K562 (cell line): ENCODE results near the gene GTF3C6. TPM values are rescaled to one million over a fixed set of nuclear protein-coding genes. Genes with fewer than 3 reads are reported as not detected.

Source experiments
- ATAC-seq: fragments of 200-7000 bp; cut with Tn5 transposase; 3 replicates; pipeline ENCODE4 v1.9.1; 2020; ENCODE audit warnings: moderate library complexity
- BruUV-seq: library from RNA; stranded (reverse); fragments of 400-500 nt; replicated peaks from 2 replicates; lab custom pipeline; 2021; lab: Mats Ljungman, UMichigan
- CTCF ChIA-PET: fragments of 300-600 bp; formaldehyde crosslinking; extraction: SDS; loops from one replicate; lab custom pipeline; 2021; ENCODE audit warnings: low intra/inter-chr PET ratio; lab: Yijun Ruan, JAX
- POLR2A ChIA-PET: fragments of 300-600, 350-650 bp; sonication (Branson Sonifier 250); formaldehyde crosslinking; extraction: SDS; loops from one replicate; lab custom pipeline; 2021; ENCODE audit warnings: antibody characterized with exemption, inconsistent platforms; lab: Yijun Ruan, JAX
- DNase-seq, 4 experiments: peaks; one replicate each; pipeline versions ENCODE4 v3.0.0 to v3.0.0-alpha.2; 2011 to 2018; ENCODE audit warnings: low spot score in 3 of 4, mixed read lengths in 3 of 4; ENCODE audit errors: extremely low read depth in 1 of 4
- FAIRE-seq: peaks from 2 replicates; lab custom pipeline; 2011; peaks lifted over from hg19 to GRCh38; lab: Jason Lieb, UNC
- H2AFZ ChIP-seq: 2 replicates; pipeline ENCODE4 v1.6.0; 2011; ENCODE audit warnings: low read depth, low read length, control low read depth, inconsistent platforms
- H3K27ac ChIP-seq: fragments of 200-600 bp; 3 replicates; pipeline ENCODE4 v1.8.0; 2011; ENCODE audit warnings: low read depth, mild to moderate bottlenecking, control low read depth, inconsistent platforms, low read length, moderate library complexity, mixed read lengths; ENCODE audit errors: extremely low read depth
- H3K27me3 ChIP-seq, 2 experiments: fragments of 300-600 bp in 1 of 2; 2 replicates in 1 of 2; 3 replicates in 1 of 2; pipeline versions ENCODE4 v1.6.0 to v1.8.0; 2011; ENCODE audit warnings: inconsistent platforms in 2 of 2, low read length in 2 of 2, mild to moderate bottlenecking in 1 of 2, mixed read lengths in 1 of 2, moderate library complexity in 1 of 2; ENCODE audit not compliant: control insufficient read depth in 2 of 2, insufficient read depth in 2 of 2
- H3K36me3 ChIP-seq: fragments of 300-600 bp; 3 replicates; pipeline ENCODE4 v1.8.0; 2011; ENCODE audit warnings: mild to moderate bottlenecking, low read length, inconsistent platforms; ENCODE audit not compliant: control insufficient read depth, insufficient read depth
- H3K4me1 ChIP-seq, 2 experiments: fragments of 200-600 bp in 1 of 2; replicated peaks in 1 of 2; 2 replicates in 1 of 2; 3 replicates in 1 of 2; pipeline versions ENCODE4 v1.5.1 to v1.8.0; 2011; ENCODE audit warnings: inconsistent platforms in 2 of 2, low read length in 2 of 2, mild to moderate bottlenecking in 1 of 2, mixed read lengths in 1 of 2, moderate library complexity in 1 of 2; ENCODE audit not compliant: control insufficient read depth in 2 of 2, insufficient read depth in 2 of 2
- H3K4me2 ChIP-seq: 2 replicates; pipeline ENCODE4 v1.6.1; 2011; ENCODE audit warnings: low read length, control low read depth, inconsistent platforms, mixed read lengths; ENCODE audit not compliant: insufficient read depth
- H3K4me3 ChIP-seq: fragments of 200-600 bp; sonication (generic), shearing (Covaris generic); 2 replicates; pipeline ENCODE4 v1.5.1; 2016; ENCODE audit warnings: control low read depth, inconsistent platforms
- H3K79me2 ChIP-seq: fragments of 200-600 bp; 3 replicates; pipeline ENCODE4 v1.8.0; 2011; ENCODE audit warnings: low read length, inconsistent platforms; ENCODE audit not compliant: control insufficient read depth, insufficient read depth
- H3K9ac ChIP-seq, 2 experiments: 2 replicates each; pipeline versions ENCODE4 v1.6.0 to v1.6.1; 2011; ENCODE audit warnings: low read depth in 2 of 2, low read length in 2 of 2, control low read depth in 1 of 2, inconsistent platforms in 1 of 2, mild to moderate bottlenecking in 1 of 2, mixed read lengths in 1 of 2; ENCODE audit not compliant: insufficient read depth in 1 of 2
- H3K9me1 ChIP-seq: one replicate; pipeline ENCODE4 v1.6.0; 2011; ENCODE audit warnings: inconsistent platforms, mild to moderate bottlenecking, low read length, moderate library complexity; ENCODE audit not compliant: control insufficient read depth, insufficient read depth
- H3K9me3 ChIP-seq: replicated peaks from 2 replicates; pipeline ENCODE4 v1.5.1; 2011; ENCODE audit warnings: low read depth, low read length, inconsistent platforms; ENCODE audit not compliant: control insufficient read depth, insufficient read depth
- H4K20me1 ChIP-seq: replicated peaks from 2 replicates; pipeline ENCODE4 v1.6.1; 2011; ENCODE audit warnings: low read length, inconsistent platforms, mixed read lengths; ENCODE audit not compliant: control insufficient read depth, insufficient read depth
- CEBPB ChIP-seq: fragments of 450-650 bp; IDR thresholded peaks from 2 replicates; pipeline ENCODE4 v1.6.1; 2016; ENCODE audit warnings: missing genetic modification characterization, missing compliant biosample characterization
- EZH2 ChIP-seq: IDR thresholded peaks from 2 replicates; pipeline ENCODE4 v1.6.1; 2012; ENCODE audit warnings: low read depth, mild to moderate bottlenecking, inconsistent platforms, low read length, borderline replicate concordance
- NFIC ChIP-seq: fragments of 450-650 bp; IDR thresholded peaks from 2 replicates; pipeline ENCODE4 v1.6.1; 2017; ENCODE audit warnings: mild to moderate bottlenecking, inconsistent platforms
- YBX1 ChIP-seq: fragments of 450-650 bp; IDR thresholded peaks from 2 replicates; pipeline ENCODE4 v1.7.1; 2016; ENCODE audit warnings: mild to moderate bottlenecking
- ZFP91 ChIP-seq: sonication (generic); formaldehyde crosslinking; IDR thresholded peaks from 2 replicates; pipeline ENCODE4 v1.8.0; 2022; ENCODE audit warnings: mild to moderate bottlenecking, missing genetic modification reagents
- ZNF3 ChIP-seq: fragments of 250-450 bp; sonication (Bioruptor Pico); IDR thresholded peaks from 2 replicates; pipeline ENCODE4 v1.5.0; 2021; ENCODE audit warnings: mild to moderate bottlenecking, moderate library complexity
- ZNF77 ChIP-seq: fragments of 250-450 bp; sonication (Bioruptor Pico); IDR thresholded peaks from 2 replicates; pipeline ENCODE4 v1.5.0; 2020
- ZNF79 ChIP-seq: fragments of 250-450 bp; sonication (Bioruptor Pico); IDR thresholded peaks from 2 replicates; pipeline ENCODE4 v1.4.0; 2020; ENCODE audit warnings: low read depth, mild to moderate bottlenecking, moderate library complexity
- WGBS: fragments of 100-300 bp; shearing (Covaris generic); methylation state at CpG from one replicate; pipeline ENCODE4 v1.1.6; 2016; ENCODE audit warnings: low coverage, mixed read lengths; ENCODE audit not compliant: insufficient coverage; ENCODE audit errors: missing lambda C conversion rate; 5-methylcytosine and 5-hydroxymethylcytosine counted together
- in situ Hi-C: fragments of 300-500 bp; cut with MboI; formaldehyde crosslinking; loops from 4 replicates; pipeline ENCODE4 v1.15.0; 2018; ENCODE audit warnings: inconsistent platforms, mixed read lengths
- intact Hi-C: fragments of 100-400 bp; cut with micrococcal nuclease; formaldehyde crosslinking; loops from 2 replicates; pipeline ENCODE4 v1.14.2; 2022
- polyA plus RNA-seq, 8 experiments: library from polyadenylated mRNA; depleted of rRNA in 4 of 8; stranded (reverse) in 5 of 8; unstranded in 3 of 8; fragments of >200 nt; fragmentation: Nextera tagmentation in 2 of 8; fragmentation: Illumina TruSeq in 1 of 8; extraction: Ambion mirVana in 2 of 8; extraction: Trizol in 1 of 8; gene quantifications; 2 replicates each; pipeline versions ENCODE4 v1.2.1 to v1.2.3, GENCODE V29; 2011 to 2014; ENCODE audit warnings: inconsistent platforms in 1 of 8, missing spikeins in 1 of 8
- total RNA-seq, 7 experiments: library from RNA; depleted of rRNA in 6 of 7; stranded (reverse); fragments of >200 nt in 6 of 7; fragmentation: Illumina TruSeq in 2 of 7; extraction: Trizol in 2 of 7; gene quantifications; 2 replicates each; pipeline versions ENCODE4 v1.2.1 to v1.2.3, GENCODE V29; 2011 to 2021; ENCODE audit warnings: low replicate concordance in 1 of 7
- TF ChIP-seq, protein P1 (sequence below): fragments of 200-600 bp; sonication (generic); IDR thresholded peaks from one replicate; pipeline ENCODE4 v1.6.1; 2012; ENCODE audit warnings: mild to moderate bottlenecking, low read depth, low read length, inconsistent platforms

Gene GTF3C6
- total and polyA plus RNA-seq, 9 of the 15 experiments (the other 6 are each of a cell fraction or from before 2014, with no cell fraction given), result 37.6 to 140 (median 111) TPM

GRCh38 chr6:111015389-111016124 lies 57.1 kb downstream of the GTF3C6 start:
- no peak overlapping the region for H3K9ac ChIP-seq
- ChIA-PET CTCF (interaction anchor here (0.7 kb wide), 1 partner anchor 492 kb away, joined by 3 read pairs; no protein-coding TSS in a partner anchor), POLR2A (interaction anchor here (0.6 to 0.7 kb wide), 3 partner anchors 21 to 863 kb away, joined by 3 read pairs; no protein-coding TSS in a partner anchor)
- no peaks in the 10 kb centered on the region for H3K9me3 ChIP-seq
- no peaks in the 10 kb centered on the region for H3K4me1 ChIP-seq
- BruUV-seq, result no TSS peak
- H3K79me2 ChIP-seq, result peaks cover 16% of the 10 kb centered on the region; the same call in 1 of the 3 replicates
- 98% methylated on average over 3 of the region's 3 CpGs for WGBS
- intact Hi-C loops, result loop anchor here (10.0 kb wide), 1 partner anchor 459 kb away; no protein-coding TSS in a partner anchor
- no peaks in the 10 kb centered on the region for H3K9me1 ChIP-seq
- H3K27me3 ChIP-seq, result no peaks in the 10 kb centered on the region
- no peak overlapping the region for H3K4me2 ChIP-seq
- no peak for ATAC-seq
- no peak for FAIRE-seq
- in situ Hi-C loops, result no loop called here
- peaks cover 80% of the 10 kb centered on the region for H3K36me3 ChIP-seq
- TF ChIP-seq ZNF77 (CRISPR knock-in tag), result no peak
- no peak for TF ChIP-seq YBX1
- TF ChIP-seq, protein P1, sequence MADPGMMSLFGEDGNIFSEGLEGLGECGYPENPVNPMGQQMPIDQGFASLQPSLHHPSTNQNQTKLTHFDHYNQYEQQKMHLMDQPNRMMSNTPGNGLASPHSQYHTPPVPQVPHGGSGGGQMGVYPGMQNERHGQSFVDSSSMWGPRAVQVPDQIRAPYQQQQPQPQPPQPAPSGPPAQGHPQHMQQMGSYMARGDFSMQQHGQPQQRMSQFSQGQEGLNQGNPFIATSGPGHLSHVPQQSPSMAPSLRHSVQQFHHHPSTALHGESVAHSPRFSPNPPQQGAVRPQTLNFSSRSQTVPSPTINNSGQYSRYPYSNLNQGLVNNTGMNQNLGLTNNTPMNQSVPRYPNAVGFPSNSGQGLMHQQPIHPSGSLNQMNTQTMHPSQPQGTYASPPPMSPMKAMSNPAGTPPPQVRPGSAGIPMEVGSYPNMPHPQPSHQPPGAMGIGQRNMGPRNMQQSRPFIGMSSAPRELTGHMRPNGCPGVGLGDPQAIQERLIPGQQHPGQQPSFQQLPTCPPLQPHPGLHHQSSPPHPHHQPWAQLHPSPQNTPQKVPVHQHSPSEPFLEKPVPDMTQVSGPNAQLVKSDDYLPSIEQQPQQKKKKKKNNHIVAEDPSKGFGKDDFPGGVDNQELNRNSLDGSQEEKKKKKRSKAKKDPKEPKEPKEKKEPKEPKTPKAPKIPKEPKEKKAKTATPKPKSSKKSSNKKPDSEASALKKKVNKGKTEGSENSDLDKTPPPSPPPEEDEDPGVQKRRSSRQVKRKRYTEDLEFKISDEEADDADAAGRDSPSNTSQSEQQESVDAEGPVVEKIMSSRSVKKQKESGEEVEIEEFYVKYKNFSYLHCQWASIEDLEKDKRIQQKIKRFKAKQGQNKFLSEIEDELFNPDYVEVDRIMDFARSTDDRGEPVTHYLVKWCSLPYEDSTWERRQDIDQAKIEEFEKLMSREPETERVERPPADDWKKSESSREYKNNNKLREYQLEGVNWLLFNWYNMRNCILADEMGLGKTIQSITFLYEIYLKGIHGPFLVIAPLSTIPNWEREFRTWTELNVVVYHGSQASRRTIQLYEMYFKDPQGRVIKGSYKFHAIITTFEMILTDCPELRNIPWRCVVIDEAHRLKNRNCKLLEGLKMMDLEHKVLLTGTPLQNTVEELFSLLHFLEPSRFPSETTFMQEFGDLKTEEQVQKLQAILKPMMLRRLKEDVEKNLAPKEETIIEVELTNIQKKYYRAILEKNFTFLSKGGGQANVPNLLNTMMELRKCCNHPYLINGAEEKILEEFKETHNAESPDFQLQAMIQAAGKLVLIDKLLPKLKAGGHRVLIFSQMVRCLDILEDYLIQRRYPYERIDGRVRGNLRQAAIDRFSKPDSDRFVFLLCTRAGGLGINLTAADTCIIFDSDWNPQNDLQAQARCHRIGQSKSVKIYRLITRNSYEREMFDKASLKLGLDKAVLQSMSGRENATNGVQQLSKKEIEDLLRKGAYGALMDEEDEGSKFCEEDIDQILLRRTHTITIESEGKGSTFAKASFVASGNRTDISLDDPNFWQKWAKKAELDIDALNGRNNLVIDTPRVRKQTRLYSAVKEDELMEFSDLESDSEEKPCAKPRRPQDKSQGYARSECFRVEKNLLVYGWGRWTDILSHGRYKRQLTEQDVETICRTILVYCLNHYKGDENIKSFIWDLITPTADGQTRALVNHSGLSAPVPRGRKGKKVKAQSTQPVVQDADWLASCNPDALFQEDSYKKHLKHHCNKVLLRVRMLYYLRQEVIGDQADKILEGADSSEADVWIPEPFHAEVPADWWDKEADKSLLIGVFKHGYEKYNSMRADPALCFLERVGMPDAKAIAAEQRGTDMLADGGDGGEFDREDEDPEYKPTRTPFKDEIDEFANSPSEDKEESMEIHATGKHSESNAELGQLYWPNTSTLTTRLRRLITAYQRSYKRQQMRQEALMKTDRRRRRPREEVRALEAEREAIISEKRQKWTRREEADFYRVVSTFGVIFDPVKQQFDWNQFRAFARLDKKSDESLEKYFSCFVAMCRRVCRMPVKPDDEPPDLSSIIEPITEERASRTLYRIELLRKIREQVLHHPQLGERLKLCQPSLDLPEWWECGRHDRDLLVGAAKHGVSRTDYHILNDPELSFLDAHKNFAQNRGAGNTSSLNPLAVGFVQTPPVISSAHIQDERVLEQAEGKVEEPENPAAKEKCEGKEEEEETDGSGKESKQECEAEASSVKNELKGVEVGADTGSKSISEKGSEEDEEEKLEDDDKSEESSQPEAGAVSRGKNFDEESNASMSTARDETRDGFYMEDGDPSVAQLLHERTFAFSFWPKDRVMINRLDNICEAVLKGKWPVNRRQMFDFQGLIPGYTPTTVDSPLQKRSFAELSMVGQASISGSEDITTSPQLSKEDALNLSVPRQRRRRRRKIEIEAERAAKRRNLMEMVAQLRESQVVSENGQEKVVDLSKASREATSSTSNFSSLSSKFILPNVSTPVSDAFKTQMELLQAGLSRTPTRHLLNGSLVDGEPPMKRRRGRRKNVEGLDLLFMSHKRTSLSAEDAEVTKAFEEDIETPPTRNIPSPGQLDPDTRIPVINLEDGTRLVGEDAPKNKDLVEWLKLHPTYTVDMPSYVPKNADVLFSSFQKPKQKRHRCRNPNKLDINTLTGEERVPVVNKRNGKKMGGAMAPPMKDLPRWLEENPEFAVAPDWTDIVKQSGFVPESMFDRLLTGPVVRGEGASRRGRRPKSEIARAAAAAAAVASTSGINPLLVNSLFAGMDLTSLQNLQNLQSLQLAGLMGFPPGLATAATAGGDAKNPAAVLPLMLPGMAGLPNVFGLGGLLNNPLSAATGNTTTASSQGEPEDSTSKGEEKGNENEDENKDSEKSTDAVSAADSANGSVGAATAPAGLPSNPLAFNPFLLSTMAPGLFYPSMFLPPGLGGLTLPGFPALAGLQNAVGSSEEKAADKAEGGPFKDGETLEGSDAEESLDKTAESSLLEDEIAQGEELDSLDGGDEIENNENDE, result no peak
- no peak for TF ChIP-seq ZNF79 (CRISPR knock-in tag)
- no peak for TF ChIP-seq CEBPB (tag)
- TF ChIP-seq ZFP91 (CRISPR knock-in tag), result no peak
- TF ChIP-seq ZNF3, result no peak
- TF ChIP-seq EZH2, result no peak
- TF ChIP-seq NFIC, result no peak
- no peak overlapping the region for H3K4me3 ChIP-seq
- H4K20me1 ChIP-seq, result 0 out of 2 replicates have a peak, but pooled peaks cover 3% of the 10 kb centered on the region
- H3K27ac ChIP-seq, result no peak overlapping the region
- no peak overlapping the region for H2AFZ ChIP-seq
- DNase-seq, result no peak
